ENCODE results near the gene SLC38A2.

DNA sequence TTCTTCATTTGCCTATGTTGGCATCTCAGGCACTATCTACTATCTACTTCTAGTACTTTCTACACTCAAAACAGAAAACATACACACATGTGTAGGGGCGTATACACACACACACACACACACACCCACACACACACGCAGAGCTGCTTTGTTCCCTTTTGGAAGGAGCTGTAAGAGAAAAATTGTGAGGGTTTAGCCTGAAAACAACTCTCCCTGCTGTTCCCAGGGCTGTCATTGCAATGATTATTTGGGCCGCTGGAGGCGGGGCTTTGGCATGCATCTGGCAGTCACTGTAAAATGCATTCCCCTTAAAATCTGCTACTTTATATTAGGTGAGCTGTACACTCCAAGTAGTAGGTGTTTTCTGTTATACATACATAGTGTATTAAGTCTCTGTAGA lies 29.1 kb upstream of the SLC38A2 start:
- TF ChIP-seq CTCF (IDR thresholded peaks at IDR 0.05) (peak in 1 of 2 donors; percentile 38), POLR2A (IDR thresholded peaks at IDR 0.05) (no peak)
